Cortex of kidney (tissue), 1 donor: ENCODE data around the gene DHX36.

Source experiments
- DNase-seq: peaks from one replicate; lab custom pipeline; 2025; lab: John Stamatoyannopoulos, UW

Gene DHX36, protein sequence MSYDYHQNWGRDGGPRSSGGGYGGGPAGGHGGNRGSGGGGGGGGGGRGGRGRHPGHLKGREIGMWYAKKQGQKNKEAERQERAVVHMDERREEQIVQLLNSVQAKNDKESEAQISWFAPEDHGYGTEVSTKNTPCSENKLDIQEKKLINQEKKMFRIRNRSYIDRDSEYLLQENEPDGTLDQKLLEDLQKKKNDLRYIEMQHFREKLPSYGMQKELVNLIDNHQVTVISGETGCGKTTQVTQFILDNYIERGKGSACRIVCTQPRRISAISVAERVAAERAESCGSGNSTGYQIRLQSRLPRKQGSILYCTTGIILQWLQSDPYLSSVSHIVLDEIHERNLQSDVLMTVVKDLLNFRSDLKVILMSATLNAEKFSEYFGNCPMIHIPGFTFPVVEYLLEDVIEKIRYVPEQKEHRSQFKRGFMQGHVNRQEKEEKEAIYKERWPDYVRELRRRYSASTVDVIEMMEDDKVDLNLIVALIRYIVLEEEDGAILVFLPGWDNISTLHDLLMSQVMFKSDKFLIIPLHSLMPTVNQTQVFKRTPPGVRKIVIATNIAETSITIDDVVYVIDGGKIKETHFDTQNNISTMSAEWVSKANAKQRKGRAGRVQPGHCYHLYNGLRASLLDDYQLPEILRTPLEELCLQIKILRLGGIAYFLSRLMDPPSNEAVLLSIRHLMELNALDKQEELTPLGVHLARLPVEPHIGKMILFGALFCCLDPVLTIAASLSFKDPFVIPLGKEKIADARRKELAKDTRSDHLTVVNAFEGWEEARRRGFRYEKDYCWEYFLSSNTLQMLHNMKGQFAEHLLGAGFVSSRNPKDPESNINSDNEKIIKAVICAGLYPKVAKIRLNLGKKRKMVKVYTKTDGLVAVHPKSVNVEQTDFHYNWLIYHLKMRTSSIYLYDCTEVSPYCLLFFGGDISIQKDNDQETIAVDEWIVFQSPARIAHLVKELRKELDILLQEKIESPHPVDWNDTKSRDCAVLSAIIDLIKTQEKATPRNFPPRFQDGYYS

DNA sequence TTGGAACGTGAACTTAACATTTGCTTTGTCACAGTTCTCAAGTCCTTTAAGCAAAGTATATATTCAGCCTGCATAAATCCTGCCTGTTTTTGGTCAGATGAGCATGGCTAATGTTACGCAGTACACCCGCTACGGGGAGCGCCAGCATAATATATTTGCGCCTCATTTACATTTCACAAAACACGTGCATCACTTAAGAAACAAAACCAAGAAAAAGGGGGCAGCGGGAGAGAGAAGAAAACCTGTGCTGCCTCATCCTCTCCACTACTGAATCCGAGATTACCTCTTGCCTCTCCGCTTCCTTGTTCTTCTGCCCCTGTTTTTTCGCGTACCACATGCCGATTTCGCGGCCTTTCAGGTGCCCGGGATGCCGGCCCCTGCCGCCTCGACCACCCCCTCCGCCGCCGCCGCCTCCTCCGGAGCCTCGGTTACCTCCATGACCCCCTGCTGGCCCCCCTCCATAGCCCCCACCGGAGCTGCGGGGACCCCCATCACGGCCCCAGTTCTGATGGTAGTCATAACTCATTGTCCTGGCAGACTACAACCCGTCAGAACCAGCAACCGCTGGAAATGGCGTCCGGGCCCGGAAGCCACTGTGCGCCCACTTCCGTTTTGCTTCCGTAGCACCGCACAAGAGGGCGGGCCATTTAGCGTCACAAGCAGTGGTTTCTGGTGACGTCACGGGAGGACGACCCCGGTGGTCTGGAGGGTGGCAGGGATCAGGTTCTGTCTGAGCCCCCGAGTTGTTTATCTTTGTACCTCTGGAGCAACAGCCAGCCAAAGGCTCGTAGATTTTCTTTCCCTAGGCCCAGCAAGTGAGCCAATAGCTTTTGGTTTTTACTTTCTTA is at the start of gene DHX36:
Gene DHX36, minus strand, starts transcription at position 597 of the 848 bp plus-strand sequence. Its CDS starts 71 bp downstream, at position 526.
- no peak for DNase-seq

DNA sequence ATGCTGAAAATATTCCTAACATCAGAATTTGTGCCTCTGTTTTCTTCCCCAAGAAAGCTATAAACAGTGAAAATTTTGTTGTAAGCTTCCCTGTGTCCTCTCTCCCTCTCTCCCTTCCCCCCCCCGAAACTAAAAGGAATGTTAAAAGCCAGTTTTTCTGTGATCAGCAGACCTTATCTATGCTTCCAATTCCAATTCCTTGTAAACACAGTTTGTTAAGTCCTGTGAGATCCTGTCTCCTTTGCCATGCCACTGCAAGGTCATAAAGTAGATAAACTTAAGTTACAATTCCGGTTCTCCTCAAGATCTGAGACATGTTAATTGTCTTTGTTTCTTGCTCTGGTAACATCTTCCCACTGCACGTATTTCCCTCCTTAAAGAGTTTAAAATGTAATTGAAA is 42.9 kb upstream of the DHX36 start:
- DNase-seq = no peak

DNA sequence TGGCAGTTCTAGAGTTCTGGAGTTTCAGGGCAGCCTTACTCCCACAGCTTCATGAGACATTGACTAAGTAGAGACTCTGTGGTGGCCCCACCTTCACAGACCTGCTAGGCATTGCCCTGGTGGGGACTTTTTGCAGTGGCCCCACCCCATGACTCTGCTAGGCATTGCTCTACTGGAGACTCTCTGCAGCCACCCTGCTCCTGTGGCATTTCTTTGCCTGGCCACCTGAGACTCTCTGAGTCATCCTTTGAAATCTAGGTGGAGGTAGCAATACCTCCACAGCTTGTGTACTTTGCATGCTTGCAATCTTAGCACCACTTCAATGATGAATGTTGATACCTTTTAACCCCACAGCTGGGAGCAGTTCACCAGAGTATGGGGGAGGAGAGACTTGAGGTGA is 40.6 kb upstream of the DHX36 start:
- no peak for DNase-seq

DNA sequence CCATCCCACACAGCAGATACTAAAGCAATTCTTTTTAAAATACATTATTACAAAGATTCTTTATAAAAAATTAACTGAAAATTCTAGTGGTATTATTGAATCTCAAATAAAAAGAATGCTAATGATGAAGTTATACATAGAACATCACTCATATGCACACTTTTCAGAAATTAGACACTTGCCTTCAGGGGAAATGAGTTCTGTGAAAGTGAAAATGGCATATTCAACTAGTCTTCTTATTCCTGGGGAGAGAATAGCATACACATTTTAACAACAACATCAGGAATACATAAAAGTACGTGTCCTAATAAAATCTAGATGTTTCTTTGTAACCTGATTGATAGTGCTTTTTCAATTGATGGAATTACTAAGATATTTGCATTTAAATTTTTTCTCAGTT is 36.8 kb upstream of the DHX36 start:
- no peak for DNase-seq

DNA sequence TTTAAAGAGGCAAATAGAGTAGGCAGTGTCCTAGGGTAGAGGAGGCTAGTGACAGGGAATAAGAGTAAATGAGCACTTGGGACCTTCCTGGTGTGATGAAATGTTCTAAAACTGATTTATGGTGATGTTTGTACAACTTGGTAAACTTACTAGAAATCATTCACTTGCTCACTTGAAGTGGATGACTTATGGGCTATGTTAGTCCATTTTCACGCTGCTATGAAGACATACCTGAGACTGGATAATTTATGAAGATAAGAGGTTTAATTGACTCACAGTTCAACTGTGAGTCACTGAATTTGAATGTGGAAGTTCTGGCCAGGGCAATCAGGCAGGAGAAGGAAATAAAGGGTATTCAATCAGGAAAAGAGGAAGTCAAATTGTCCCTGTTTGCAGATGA is 31.7 kb upstream of the DHX36 start:
- DNase-seq = no peak

DNA sequence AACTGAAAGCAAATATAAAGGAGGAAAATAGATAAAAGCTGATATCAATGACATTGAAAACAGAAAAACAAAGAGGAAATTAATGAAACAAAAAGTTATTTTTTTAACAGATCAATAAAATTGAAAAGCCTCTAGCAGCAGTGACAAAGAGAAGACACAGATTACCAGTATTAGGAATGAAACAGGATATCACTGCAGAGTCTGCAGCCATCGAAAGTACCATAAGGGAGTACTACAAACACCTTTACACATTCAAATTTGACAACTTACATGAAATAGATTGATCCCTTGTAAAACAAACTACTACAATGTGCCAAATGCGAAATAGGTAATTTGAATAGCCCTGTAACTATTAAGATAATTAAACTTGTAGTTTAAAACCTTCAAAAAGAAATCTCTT is 24.9 kb upstream of the DHX36 start:
- no peak for DNase-seq

DNA sequence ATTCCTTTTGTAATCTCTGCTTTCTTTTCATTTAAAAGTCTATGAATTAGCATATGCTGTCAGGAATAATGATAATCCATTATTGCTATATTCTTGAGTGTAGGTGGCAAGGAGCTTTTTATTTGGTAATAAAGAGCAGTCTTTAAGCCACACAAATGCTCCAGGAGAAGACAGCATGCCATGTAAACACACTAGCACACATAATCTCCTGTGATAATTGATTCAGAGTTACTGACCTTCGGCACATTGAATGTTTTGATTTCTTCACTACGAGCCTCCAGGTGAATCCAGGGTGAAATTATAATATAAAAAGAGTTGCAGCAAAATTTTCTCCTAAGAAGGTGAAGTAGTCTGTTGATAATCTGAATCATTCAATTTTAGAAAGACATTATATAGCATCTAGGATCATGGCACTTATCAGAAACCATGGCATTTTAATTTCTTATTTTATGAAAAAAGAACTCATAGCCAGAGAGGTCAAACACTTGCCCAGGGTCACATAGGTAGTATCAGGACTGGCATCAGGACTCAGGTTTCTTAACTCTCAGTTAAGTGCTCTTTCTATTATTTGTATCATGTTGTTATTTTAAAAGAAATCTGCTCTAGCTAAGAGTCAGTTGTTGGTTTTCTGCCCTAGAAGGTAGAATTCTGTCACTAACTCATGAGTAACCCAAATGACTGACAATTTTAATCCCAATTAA is 21.3 kb upstream of the DHX36 start:
- DNase-seq = no peak

DNA sequence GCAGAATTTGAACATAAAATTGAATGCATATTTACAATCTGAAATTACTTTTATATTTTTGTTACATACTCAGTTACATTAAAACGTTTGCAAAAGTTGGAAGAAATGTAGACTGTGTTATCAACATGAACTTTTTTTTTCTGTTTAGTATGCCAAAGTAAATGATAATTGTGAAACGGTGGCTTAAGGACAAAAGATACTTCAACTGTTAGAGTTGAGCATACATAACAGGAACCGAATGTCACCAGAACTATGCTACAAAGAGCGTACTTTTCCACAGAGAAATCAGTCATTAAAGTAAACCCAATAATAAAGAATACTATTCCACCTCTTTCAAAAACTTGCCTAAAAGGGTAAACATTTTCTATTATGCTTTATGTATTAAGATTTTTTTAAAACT is 14.3 kb upstream of the DHX36 start:
- DNase-seq = no peak

DNA sequence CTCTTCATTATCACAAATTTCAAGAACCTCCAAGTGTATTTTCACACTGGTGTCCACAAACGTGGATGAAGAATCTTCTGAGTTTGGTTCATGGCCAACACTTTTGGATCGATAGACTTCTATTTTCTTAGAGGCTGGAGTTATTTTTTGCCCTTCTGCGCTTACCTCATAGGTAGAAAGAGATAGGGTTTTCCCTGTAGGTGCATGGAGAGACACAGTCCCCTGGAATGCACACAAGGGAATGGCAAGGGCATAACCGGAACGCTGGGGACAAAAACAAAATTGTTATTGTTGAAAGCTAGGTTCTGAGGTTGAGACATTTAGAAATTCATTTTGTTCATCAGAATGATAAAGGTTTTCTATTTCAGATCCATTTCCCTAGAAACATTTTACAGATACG is 13.7 kb upstream of the DHX36 start:
- DNase-seq = no peak

DNA sequence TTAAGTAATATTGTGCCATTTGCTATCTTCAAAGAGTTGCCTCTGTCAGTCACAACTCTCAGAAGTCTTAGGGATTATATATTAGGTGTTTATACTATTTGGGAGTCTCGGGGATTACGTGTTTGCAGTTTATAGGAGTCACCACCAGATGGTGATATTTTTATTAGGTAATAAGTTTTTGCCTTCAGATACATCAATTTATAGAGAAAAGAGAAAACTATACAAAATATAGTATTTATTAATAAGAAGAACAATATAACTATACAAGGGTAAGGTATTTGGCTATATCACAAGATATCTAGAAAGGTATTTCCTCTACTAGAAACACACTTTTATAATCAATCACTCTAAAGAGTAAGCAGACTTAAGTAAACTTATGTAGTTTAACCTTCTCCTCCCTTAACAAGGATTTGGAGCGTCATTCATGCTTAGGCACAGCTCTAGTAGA is 10.7 kb upstream of the DHX36 start:
- no peak for DNase-seq

DNA sequence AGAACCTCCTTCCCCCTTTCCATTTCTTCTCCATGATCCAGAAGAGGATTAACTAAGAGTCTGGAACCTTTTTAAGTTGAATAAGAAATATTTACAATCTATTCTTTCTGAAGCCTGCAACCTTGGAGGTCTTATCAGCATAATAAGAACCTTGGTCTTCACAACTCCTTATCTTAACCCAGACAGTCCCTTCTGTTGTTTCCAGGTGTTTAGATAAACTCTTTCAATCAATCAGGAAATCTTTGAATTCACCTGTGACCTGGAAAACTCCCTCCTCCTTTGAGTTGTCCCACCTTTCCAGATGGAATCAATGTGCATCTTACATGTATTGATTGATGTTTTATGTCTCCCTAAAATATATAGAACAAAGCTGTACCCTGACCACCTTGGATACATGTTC is 3.6 kb upstream of the DHX36 start:
- DNase-seq = no peak

DNA sequence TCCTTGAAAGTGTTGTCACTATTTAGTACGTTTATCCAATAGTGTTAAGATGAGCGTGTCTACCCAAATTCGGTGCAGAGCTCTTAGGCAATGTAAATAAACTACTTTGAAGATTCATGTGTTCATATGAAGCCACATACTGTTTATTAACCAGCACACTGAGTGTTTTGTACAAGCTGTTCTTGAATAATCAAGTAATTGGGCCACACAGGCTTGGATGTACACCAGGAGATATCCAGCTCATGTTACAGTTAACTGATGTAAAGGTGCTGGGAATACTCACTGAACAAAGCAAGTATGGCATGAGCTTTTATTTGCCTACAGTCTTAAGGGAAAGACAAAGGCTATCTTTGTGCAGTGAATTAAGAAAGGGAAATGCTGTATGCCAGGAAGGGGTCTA is 632 bp upstream of the DHX36 start:
- no peak for DNase-seq

DNA sequence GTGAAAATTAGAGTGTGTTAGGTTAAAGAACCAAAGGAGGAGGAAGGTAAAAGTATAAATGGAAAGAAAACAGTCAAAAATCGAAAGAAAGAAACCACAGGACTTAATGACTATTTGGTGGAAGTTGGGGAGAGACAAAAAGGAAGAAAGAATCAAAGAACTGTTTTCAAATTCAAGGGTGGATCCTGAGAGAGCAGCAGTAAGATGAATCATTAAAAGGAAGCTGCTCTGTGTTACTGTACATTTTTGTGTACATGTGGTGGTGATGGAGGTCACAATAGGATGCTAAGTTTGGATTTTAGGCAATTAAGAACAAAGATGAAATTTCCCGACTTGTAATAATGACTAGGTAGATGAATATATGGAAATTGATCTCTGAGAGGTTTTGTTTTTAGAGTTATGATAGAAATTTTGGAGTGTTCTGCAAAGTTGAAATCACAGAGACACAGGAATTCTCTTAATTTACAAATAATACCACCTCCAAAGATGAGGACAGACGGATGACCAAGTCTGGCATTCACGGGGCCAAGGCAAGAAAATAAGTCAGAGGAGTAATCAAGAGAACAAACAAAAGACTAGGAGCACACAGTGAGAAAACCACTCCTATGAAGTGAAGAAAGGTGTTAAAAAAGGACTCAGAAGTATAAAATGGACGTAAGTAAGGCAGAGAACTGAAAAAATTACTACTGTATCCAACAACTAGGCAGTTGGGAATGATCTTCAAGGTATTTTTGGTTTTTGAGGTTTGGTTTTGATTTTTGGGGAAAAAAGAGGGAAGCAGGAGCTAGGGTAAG is 7.1 kb downstream of the DHX36 start:
- DNase-seq = no peak

DNA sequence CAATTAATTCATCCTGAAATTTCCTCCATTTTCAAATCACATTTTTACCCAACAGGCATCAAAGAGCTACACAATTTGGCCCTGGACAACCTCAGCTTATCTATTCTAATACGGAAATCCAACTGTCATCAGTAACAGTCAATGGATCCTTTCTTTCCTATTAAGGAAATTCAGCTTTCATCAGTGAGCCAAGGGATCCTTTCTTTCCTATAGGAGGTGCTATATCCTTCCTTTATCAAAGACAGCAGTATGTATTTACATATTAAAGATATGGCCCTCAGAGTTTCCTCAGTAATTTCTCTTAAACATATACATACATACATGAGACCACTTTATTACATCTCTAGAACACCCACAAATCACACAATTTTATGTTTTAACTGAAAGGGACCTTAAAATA is 10.1 kb downstream of the DHX36 start:
- DNase-seq = no peak

DNA sequence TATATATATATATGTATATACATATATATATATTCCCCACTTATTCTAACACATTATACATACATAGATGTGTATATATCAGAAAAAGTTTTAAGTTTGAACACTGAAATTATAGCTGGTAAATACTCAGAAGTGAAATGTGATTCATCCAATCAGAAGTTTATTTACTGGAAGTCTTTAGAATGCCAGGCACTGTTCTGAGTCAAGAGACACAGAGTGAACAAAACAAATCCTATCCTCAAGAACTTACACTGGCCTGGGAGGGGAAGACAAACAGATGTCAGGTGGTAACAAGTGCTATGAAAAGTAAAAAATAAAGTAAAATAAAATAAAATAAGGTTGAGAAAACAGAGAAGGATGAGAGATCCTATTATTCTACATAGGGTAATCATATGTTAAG is 13.4 kb downstream of the DHX36 start:
- DNase-seq = no peak

DNA sequence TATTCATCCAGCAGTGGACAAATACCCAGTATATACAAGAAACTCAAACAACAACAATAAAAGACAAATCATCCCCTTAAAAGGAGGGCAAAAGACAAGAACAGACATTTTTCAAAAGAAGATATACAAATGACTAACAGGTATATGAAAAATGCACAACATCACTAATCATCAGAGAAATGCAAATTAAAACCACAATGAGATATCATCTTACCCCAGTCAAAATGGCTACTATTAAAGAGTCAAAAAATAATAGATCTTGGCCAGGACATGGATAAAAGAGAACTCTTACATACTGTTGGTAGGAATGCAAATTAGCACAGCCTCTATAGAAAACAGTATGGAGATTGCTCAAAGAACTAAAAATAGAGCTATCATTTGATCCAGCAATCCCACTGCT is 16.9 kb downstream of the DHX36 start:
- DNase-seq = no peak

DNA sequence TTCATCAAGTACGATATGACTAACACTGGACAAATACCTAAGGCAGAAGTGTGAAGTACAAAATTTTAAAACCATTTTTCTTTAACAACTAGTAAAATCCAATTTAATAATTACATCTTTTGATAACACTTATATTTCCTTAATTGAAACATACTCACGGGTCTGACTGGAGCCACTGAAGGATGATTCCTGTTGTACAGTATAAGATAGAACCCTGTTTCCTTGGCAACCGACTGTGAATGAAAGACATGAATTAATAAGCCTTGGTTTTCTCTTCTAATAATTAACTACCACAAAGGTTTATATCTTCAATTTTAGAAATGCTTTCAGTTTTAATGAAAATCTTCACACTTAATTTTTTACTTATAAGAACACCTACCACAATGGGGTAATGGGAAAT is 19.4 kb downstream of the DHX36 start:
- DNase-seq = no peak

DNA sequence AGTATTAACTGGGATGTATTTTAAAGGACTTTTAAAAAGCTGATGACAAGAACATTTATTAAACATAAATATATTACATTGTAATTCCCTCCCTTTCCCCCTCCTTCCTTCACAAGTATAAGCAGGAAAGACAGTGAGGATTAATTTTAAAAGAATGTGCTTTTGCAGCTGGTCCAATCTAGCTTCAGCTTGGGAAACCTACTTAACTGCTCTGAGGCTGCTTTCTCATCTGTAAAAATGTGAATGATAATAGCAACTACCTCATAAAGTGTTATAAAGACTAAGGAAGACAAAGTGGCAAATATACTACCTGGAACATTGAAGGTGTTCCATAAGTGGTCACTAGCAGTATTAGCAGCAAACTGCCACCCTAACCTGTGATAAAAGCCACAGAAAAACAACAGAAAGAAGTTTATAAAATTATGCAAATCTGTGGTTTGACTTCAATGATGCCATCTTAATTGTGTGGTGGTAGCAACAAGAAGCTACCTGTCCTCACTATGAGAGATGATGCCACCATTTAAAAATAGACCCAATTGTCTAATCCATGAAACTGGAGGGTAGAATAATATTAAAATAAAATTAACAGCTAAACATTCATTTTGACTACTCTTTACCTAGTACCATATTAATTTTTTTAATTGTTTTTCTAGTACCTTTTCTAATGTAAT is 20.0 kb downstream of the DHX36 start:
- DNase-seq = no peak

DNA sequence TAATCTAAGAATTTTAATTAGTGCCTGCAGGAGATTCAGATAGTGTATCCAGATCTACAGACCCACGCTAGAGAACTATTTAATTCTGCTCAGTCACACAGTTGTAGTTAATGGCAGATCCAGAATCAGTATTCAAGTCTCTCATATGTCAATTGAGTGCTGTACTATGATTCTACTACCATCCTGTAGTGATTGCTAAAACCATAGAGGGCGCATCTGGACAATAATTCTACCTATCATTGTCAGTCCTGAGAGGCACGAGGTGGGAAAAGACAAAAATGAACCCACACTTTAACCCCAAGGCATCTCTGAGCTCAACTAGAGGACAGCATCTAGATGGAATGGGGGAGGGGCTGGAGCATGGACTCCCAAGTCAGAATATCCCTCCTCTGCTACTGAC is 22.7 kb downstream of the DHX36 start:
- DNase-seq = no peak

DNA sequence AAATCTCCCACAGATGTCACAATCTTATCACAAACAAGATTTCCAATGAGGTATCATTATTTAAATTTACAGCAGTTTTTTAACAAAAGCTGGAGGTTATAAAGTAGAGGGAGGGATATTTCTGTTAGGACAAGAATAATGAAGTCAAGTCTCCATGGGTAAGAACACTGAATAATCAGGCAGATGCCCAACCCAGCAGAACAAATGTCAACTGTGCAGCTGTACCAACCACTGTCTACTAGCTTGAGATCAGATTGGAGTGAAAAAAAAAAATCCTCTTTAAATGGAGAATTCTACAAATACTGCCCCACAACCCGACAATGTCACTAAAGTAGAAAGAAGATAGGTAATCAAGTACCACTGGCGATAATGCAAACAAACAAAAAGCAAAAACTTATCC is 30.3 kb downstream of the DHX36 start:
- no peak for DNase-seq
